Measurements from ENCODE around the gene SH3RF3. TPM values are rescaled to one million over a fixed set of nuclear protein-coding genes. Genes with fewer than 3 reads are reported as not detected.

The SH3RF3 gene
- total and polyA plus RNA-seq, 2 of the 13 experiments (the other 11 are each of a cell fraction or from before 2014, with no cell fraction given), result 0.04 TPM; not detected in 1

DNA sequence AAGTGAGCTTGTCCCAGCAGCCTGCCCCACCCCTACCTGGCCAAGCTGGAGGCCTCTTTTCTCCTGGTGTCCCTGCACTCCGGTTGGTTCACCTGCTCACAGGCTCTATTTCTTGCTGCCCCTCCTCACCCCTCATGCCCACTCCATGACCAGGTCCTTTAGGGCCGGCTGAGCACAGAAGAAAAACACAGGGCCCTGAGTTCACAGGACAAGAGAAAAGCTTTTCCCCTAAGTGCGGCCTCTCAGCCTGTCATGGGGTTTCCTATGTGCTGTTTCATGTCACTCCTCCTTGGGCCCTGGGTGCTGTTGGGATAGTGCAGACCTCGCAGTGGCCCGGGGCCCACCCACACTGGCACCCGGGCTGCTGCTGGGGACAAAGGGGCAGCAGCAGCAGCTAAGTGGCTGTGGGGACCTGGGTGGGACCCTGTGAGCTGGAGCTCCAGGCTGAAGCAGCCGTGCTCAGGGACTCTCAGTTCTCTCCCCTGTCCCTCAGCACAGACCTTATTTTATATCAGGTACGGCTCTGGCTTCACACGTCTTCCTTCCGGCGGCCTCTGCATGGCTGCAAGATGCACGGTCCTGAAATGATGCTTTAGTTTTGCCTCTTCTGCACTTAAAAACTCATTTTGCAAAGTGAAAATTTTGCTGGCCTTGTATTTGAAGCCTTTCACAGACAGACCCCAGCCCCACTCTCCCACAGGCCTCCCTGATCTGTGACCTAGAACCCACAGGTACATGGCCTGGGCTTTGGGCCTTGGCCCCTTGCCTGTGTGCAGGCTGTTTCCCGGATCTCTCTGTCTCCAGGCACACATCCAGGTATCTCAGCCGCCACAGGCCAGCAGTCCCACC is 71.8 kb downstream of the SH3RF3 start:
- peaks cover 0 to 9% of the 10 kb centered on the region in 2 experiments; a peak in 2 of 5 replicates for H3K27me3 ChIP-seq (ENCODE audit: control insufficient read depth in 1 of 2, insufficient read depth in 2 of 2, low read length in 2 of 2)
- FAIRE-seq (no peak), ATAC-seq (no peak), DNase-seq (ENCODE audit: low spot score) (no peak)
- H4K20me1 ChIP-seq (ENCODE audit: insufficient read depth, low read length), result no peaks in the 10 kb centered on the region
- H3K9ac ChIP-seq (ENCODE audit: insufficient read depth, low read depth, low read length), result no peak overlapping the region
- no peak overlapping the region for H3K4me3 ChIP-seq (replicated peaks in 1 of 3; ENCODE audit: insufficient read depth in 1 of 3, low read depth in 2 of 3, low read length in 3 of 3)
- POLR2A ChIA-PET, result no interaction called here
- intact Hi-C loops (cut with micrococcal nuclease; ENCODE audit: unreplicated experiment), result no loop called here
- no peaks in the 10 kb centered on the region for H3K79me2 ChIP-seq (ENCODE audit: insufficient read depth, low read length)
- no peaks in the 10 kb centered on the region for H3K36me3 ChIP-seq (replicated peaks in 1 of 2; ENCODE audit: control insufficient read depth in 1 of 2, insufficient read depth in 2 of 2, low read length in 2 of 2)
- H2AFZ ChIP-seq (ENCODE audit: low read length), result no peak overlapping the region
- H3K9me3 ChIP-seq (ENCODE audit: low read length), result no peaks in the 10 kb centered on the region
- H3K4me1 ChIP-seq (ENCODE audit: insufficient read depth, low read length), result no peaks in the 10 kb centered on the region
- 61% methylated on average over 11 of the region's 14 CpGs for WGBS (ENCODE audit: low lambda C conversion rate)
- no TSS peak for BruUV-seq (replicated peaks)
- no peak overlapping the region for H3K4me2 ChIP-seq (ENCODE audit: low read depth, low read length)
- CTCF ChIA-PET (ENCODE audit: low intra/inter-chr PET ratio, low total read pairs), result no interaction called here
- TF ChIP-seq, protein P1, sequence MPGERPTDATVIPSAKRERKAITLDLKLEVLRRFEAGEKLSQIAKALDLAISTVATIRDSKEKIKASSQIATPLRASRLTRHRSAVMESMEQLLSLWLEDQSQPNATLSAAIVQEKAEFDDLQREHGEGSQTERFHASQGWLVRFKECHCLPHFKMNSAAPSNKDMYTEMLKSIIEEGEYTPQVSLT (CRISPR knock-in tag; IDR thresholded peaks at IDR 0.05; ENCODE audit: borderline replicate concordance, low read depth), result no peak
- TF ChIP-seq, protein P2, sequence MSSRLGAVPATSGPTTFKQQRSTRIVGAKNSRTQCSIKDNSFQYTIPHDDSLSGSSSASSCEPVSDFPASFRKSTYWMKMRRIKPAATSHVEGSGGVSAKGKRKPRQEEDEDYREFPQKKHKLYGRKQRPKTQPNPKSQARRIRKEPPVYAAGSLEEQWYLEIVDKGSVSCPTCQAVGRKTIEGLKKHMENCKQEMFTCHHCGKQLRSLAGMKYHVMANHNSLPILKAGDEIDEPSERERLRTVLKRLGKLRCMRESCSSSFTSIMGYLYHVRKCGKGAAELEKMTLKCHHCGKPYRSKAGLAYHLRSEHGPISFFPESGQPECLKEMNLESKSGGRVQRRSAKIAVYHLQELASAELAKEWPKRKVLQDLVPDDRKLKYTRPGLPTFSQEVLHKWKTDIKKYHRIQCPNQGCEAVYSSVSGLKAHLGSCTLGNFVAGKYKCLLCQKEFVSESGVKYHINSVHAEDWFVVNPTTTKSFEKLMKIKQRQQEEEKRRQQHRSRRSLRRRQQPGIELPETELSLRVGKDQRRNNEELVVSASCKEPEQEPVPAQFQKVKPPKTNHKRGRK (CRISPR knock-in tag; IDR thresholded peaks at IDR 0.05), result no peak
- TF ChIP-seq, protein P3, sequence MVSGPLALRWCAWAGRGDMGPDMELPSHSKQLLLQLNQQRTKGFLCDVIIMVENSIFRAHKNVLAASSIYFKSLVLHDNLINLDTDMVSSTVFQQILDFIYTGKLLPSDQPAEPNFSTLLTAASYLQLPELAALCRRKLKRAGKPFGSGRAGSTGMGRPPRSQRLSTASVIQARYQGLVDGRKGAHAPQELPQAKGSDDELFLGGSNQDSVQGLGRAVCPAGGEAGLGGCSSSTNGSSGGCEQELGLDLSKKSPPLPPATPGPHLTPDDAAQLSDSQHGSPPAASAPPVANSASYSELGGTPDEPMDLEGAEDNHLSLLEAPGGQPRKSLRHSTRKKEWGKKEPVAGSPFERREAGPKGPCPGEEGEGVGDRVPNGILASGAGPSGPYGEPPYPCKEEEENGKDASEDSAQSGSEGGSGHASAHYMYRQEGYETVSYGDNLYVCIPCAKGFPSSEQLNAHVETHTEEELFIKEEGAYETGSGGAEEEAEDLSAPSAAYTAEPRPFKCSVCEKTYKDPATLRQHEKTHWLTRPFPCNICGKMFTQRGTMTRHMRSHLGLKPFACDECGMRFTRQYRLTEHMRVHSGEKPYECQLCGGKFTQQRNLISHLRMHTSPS (CRISPR knock-in tag; IDR thresholded peaks at IDR 0.05; ENCODE audit: low read depth), result no peak
- TF ChIP-seq NFRKB (IDR thresholded peaks at IDR 0.05), result no peak
- no peak for TF ChIP-seq SNAI1 (CRISPR knock-in tag; IDR thresholded peaks at IDR 0.05; ENCODE audit: borderline replicate concordance)
- TF ChIP-seq, protein P4, sequence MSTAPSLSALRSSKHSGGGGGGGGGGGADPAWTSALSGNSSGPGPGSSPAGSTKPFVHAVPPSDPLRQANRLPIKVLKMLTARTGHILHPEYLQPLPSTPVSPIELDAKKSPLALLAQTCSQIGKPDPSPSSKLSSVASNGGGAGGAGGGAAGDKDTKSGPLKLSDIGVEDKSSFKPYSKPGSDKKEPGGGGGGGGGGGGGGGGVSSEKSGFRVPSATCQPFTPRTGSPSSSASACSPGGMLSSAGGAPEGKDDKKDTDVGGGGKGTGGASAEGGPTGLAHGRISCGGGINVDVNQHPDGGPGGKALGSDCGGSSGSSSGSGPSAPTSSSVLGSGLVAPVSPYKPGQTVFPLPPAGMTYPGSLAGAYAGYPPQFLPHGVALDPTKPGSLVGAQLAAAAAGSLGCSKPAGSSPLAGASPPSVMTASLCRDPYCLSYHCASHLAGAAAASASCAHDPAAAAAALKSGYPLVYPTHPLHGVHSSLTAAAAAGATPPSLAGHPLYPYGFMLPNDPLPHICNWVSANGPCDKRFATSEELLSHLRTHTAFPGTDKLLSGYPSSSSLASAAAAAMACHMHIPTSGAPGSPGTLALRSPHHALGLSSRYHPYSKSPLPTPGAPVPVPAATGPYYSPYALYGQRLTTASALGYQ (CRISPR knock-in tag; IDR thresholded peaks at IDR 0.05), result no peak
- TF ChIP-seq ZFYVE20 (CRISPR knock-in tag; IDR thresholded peaks at IDR 0.05; ENCODE audit: borderline replicate concordance, low read depth), result no peak
- TF ChIP-seq MBD4 (IDR thresholded peaks at IDR 0.05; ENCODE audit: borderline replicate concordance, low read length), result no peak
- no peak for TF ChIP-seq ZNF24 (IDR thresholded peaks at IDR 0.05)
- TF ChIP-seq HOXD1 (CRISPR knock-in tag; IDR thresholded peaks at IDR 0.05), result no peak
- no peak overlapping the region for H3K27ac ChIP-seq (ENCODE audit: extremely low read length, insufficient read depth, low read length)
- in situ Hi-C loops (cut with HindIII; ENCODE audit: extremely low pct_ligation_motif_present, low pct_unique_long_range_greater_than_20kb), result no loop called here
